NOMO-1 treated with DMSO at 0.1 percent for 48 hours (cell line): ENCODE data around the gene AHCYL2.
"Not testable (repeated sequence)": the region's sequence is repeated elsewhere in the genome, so short reads cannot be mapped to it uniquely, and the experiment has no call there.

Source experiments
- DNase-seq: peaks from one replicate; lab custom pipeline; 2025; ENCODE audit not compliant: unreplicated experiment; lab: John Stamatoyannopoulos, UW

The AHCYL2 gene

DNA sequence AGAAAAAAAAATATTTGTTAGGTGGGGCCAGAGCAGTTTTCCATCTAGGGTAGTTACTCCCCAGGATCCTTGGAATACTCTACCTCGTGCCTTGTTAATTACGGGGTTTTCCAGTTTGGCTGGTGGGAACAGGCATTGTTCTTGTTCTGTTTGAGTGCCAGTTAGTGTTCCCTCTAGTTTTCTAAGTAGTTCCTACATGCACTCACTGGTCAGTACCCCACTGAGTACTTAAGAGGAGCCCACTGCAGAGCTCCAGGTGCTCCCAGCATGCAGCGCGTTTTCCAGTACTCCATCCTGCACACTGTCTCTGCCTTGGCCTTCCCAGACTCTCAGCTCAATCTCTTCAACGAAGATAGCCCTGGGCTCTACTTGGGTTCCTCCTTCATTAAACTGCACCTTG lies 58.0 kb downstream of the AHCYL2 start:
- no peak for DNase-seq

DNA sequence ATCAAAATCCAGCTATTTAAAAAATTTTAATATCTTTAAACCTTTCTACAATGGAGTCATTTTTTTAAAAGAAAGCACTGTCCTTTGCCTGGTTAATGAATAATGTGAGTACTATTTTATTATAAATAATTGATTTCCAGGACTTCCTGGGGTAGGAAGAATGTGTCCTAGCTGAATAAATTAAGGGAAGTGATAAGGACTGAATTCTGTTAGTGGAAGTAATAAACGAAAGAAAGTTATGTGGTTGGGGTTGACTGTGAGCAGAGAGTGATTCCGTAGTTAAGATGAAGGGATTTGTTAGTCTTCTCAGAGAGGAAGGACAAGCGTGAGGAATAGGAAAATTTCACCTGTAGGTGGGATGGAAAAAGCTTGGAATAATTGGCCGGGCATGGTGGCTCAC lies 59.1 kb downstream of the AHCYL2 start:
- no peak for DNase-seq

DNA sequence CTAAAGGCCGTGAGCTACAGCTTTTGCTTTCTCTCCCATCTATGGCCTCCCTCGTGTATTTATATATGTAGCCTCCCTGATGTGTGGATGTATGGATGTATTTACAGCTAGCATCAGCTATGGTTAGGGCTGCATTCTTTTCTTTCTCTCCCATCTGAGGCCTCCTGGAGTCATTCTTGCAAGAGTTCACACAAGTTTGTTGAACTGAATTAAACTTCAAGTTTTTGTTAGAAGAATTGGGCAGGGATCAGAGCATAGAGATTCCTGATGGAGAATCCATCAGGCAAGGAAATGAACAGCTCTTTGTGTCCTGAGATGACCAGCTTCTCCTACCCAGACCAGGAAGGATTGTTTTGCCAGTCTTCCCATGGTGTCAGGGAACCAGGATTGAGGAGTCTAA lies 60.3 kb downstream of the AHCYL2 start:
- DNase-seq, result no peak

DNA sequence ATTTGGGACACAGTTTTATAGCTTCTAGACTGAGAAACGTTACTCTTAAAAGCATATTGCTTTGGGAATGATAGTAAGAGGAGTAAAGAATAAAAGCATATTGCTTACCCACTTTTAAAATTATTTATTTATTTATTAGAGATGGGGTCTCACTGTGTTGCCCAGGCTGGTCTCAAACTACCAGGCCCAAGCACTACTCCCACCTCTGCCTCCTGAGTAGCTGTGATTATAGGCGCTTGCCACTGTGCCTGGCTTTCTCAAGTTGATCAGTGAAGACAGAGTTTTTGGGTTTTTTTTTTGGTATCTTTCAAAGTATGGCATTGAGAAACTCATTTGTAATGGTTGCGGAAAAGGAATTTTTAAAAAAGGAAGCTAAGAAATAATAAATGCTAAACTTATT lies 68.0 kb downstream of the AHCYL2 start:
- DNase-seq, result no peak

DNA sequence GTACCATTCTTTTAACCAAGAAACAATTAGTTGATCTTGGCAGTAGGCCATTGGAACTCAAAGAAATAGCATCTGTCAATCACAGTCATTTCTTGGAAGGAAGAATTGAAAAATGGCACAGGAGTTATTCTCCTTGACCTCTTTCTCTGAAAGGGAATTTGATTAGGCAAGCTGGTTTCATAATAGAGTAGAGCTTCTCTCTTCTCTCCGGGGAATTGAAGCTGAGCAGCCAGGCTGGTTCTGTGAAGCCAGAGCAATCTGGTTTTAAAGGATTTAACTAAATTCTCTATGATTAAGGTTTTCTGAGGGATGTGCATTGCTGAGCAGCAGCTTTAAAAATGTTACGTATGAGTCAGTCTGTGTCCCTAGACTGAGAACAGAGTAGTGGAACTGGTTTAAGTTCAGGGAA lies 70.2 kb downstream of the AHCYL2 start:
- no peak for DNase-seq

DNA sequence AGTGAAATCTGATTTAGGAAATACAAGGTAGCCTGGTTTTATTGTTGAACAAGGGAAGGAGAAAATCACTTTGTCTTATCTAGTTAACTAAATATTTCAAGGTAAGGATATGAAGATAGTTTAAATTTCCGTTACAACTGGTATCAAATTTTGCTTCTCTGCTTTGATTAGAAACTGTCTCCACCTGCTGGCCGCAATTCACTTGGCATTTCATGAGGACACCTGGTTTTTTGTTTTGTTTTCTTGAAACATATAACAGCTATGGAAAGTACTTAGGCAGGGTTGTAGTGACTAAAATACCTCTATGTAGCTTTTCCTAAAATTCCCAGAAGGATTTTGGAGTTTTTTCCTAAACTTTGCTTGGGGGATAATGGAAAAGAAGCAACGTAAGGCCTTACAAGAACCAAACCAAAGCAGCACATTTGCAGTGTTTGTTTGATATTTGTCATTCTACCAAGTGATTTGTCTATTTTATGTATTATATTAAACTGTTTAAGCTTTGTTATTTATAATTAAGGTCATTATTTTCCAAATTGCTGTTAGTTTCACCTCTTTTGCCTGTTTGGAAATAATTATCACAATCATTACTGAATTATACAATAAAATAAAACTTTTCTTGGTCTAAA lies 73.6 kb downstream of the AHCYL2 start:
- DNase-seq, result no peak

DNA sequence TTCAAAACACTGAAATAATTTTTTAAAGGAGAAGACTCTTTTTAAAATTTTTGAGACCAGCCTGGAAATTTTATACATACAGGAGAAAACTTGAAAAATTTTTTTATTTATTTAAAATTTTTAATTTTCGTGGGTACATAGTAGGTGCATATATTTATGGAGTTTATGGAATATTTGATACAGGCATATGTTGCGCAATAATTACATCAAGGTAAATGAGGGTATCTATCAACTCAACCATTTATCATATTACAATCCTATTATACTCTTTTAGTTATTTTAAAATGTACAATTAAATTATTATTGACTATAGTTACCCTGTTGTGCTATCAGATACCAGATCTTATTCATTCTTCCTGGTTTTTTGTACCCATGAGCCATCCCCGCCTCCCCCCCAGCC lies 75.1 kb downstream of the AHCYL2 start:
- DNase-seq, result no peak

DNA sequence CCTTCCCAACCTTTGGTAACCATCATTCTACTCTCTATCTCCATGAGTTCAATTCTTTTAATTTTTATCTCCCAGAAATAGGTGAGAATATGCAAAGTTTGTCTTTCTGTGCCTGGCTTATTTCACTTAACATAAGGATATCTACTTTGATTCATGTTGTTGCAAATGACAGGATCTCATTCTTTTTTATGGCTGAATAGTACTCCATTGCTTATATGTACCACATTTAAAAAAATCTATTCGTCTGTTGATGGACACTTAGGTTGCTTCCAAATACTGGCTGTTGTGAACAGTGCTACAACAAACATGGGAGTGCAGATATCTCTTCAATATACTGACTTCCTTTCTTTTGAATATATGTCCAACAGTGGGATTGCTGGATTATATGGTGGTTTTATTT lies 75.5 kb downstream of the AHCYL2 start:
- not testable (repeated sequence) for DNase-seq

DNA sequence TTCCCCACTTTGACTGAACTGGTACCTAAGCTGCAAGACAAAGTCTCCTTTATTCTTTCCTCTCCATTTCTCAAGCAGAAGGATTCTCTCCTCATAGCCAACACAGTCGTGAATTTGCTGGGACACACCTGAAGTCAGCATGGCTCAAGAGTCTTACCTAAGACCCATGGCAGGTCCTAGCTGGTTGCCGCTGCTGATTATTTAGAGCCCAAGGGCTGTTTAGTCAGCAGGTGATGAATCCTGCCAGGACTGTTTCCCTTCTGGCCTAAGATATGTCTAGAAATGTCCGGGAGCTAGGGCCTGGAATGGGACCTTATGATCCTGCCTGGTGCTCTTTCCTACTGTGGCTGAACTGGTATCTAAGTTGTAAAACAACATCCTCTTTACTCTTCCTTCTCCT lies 82.8 kb downstream of the AHCYL2 start:
- DNase-seq, result no peak

DNA sequence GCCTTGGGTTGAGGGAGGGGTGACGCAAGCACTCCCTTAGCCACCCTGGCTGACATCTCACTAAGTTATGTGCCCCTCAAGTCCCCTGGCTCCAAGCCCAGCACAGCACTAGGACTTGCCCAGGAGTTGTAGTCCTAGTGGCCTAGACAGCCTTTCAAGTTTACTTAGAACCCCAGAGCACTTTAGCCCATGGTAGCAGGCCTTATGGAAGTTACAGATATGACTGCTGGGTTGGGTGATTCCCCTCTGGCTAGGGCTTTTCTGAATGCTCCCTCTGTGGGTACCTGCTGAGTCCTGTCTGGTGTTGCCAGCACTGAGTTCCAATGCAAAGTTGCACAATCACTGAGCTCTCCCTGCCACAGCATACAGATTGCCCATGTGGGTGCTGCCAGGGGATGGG lies 83.2 kb downstream of the AHCYL2 start:
- no peak for DNase-seq

DNA sequence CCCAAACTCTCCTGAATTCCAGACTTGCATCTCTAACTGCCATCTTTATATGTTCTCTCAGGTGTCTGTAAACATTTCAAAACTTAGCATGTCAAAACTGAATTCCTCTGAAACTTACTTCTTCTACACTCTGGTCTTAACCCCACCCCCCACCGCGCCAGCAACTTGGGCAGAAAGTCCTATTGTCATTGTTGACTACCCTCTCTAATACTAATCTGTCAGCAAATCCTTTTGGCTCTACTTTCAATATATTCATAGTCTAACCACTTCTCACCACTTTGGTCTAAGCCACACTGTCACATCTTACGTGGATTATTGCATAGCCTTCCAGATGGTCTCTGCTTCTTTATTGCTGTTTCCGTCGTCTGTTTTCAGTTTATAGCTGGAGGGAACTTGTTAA lies 86.6 kb downstream of the AHCYL2 start:
- DNase-seq, result no peak

DNA sequence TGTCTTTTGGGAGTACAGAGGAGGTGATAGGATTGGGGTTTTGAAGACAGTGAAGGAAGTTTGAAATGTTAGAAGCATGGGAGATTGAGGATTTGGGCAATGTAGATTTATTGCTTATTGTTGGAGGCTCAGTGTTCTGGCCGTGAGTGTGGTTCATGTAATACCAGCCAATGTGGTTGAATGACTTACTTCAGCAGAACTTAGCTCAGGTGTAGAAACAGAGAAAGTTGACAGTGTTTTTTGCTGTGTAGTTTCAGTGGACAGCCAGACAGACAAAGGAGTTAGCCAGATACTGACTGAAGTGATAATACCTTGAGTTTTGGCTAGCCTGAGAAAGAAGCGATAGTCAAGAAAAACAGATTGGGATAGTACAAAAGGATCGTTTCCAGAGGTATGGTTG lies 88.5 kb downstream of the AHCYL2 start:
- DNase-seq, result no peak

DNA sequence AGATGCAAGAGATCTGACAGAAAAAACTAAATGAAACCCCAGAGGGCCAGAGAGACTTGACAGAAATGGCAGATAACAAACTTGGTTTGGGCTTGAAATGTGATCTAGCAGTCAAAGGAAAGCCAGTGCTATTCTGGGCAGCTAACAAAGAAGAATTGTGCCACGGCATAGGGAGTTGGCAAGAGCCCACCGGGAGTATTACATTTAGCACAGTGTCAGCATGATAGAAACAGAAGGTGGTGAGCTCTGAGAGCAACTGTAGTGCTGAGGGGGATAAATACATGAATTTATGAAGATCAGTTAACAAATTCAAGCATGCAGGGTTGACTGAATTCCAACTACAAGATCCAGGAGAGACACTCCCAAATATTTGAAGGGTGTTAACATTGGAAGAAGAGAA lies 91.1 kb downstream of the AHCYL2 start:
- DNase-seq, result no peak

DNA sequence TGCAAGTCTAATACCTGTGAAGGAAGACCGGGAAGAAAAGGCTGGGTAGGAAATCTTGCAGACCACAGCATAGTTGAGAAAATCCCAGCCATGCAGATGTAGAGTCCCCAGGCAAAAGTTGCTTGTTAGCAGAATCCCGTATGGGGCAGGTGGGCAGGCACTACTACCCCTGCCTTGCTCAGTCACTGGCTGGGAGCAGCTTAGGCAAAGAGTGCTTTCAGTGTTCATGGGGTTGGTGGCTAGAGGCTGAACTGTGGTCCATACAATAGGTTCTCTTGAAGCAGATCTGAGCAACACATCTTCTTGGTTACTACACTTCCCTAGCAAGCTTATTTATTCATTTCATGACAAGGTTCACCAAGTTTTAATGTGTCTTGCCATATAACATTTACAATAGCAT lies 92.6 kb downstream of the AHCYL2 start:
- no peak for DNase-seq

DNA sequence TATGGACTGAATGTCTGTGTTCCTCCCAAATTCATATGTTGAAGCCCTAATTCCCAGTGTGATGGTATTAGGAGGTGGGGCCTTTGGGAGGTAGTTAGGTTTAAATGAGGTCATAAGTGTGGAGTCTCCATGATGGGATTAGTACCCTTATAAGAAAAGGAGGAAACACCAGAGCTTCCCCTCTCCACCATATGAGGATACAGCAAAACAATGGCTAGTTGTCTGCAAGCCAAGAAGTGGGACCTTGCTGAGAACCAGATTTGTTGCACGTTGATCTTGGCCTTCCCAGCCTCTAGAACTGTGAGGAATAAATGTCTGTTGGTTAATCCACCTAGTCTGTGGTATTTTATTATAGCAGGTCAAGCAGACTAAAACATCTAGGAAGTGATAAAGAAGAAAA lies 102.2 kb downstream of the AHCYL2 start:
- DNase-seq, result no peak

DNA sequence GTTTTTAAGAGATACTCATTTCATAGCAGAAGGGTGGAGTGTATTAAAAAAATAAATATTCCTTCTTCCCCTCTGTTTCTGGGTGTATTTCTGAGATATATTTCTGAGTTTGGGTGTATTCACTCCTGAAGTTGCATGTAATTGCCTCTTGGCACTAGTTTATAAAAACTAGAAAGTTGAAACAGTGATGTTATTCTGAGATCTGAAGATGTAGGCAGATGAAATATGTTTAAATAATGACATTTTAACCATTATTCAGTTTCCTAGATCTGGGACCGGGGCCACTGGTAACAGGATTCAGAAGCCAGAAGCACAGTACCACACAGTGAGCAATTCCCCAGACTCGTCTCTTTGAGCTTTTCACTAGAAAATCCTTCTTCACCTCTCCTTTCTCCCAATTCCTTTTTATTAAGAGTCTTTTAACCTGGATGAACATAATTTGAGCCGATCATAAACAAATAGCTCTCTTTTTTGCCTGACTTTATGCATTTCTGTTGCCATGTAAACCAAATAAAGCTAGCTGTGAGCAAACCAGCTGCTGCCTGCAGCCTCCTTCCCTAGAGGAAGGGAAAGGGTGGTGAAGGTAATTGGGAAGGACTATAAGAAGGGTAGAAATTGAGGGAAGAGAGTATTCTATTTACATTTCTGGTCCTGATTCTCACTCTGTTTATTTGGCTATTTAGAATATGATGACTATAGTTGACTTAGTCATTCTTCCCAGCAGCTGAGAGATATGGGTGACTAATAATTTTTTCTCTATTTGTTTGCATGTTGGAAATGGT lies 107.6 kb downstream of the AHCYL2 start:
- DNase-seq, result no peak

DNA sequence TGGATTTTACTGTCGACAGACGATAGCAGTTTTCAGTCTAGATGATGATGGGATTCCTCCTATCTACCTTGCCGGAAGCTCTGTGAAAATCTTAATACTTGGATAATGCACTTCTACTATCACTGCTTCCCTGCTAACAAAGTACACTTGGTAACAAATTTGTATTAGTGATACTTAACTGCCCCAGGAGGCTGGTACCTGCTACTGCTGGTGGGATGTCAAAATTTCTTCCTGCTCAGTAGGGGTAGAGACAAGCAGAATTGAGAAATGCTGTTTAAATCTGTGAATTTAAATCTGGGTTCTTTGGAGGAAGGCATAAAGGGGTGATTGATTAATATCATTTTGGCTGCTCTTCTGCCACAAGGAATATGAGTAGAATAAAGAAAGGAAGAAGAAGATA lies 109.6 kb downstream of the AHCYL2 start:
- no peak for DNase-seq

DNA sequence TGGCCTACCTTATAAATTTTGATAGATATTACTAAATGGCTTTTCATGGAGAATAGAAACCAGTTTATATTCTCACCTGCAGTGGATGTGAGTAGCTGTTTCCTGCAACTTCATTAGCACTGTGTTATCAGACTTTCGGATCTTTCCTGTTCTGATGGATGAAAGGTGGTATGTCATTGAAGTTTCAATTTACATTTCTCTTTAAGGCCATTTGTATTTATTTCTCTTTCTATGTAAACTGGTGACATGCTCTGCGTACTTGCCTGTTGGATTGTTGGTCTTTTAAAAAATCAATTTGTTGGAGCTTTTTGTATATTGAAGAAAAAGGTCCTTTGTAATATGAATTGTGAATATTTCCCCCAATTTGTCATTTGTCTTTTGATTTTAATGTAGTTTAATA lies 113.6 kb downstream of the AHCYL2 start:
- no peak for DNase-seq

DNA sequence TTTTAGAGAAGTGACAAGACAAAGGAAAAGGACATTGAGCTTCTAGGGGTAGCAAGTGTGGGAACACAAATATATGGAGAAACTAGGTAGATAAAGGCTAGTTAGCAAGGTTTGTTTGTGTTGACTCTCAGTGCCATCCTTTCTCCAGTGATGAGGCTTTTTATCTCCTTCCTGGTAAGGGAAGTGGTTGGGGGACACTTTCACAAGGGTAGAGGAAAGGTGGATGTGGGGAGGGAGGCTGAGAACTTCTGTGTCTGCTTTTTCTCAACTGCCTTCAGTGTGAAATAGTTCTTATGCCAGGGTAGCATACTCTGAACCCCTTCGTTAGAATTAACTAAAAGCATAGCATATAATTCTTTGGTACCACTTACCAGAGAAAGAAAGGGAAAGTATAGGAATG lies 116.4 kb downstream of the AHCYL2 start:
- DNase-seq, result no peak

DNA sequence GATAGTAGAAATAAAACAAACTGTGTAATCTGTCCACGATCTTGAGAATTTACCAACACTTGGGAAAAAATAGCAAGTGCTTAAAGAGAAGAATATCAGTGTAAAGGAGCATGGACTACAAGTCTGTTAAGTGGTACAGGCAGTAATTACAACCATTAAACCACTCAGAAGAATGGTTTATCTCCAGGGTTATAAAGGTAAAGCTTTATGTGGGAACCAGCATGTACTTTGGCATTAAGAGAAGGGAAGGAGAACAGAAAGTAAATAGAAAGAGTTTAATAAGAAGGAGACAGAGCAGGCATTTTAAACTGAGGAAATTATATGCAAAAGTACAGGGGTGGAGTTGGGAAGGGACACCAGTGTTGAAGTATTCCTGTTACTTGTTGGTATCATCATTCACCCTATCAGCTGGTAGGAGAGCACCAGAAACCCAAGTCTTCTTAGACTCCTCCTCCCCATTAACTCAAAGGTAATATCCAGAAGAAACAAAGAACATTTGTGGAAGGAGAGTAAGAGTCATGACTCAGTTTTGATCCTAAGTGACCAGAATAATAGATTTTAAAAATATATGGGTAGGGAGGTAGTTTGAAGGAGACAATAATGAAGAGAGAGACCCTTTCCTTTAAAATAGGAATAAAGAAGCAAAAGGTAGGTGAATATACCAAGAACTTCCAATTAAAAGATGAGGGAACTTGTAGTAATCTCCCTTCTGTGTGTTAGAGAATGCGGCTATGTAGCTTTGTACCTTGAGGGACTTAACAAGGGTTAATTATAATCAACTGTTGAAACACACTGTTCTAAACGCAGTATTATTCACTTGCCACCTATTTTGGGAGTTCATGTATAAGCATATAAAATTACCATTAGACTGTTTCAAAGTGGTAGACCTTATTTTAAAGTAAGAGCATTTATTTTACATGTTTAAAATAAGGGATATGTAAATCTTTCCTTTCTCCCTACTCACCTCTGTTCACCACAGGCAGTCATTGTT lies 117.3 kb downstream of the AHCYL2 start:
- DNase-seq, result no peak

DNA sequence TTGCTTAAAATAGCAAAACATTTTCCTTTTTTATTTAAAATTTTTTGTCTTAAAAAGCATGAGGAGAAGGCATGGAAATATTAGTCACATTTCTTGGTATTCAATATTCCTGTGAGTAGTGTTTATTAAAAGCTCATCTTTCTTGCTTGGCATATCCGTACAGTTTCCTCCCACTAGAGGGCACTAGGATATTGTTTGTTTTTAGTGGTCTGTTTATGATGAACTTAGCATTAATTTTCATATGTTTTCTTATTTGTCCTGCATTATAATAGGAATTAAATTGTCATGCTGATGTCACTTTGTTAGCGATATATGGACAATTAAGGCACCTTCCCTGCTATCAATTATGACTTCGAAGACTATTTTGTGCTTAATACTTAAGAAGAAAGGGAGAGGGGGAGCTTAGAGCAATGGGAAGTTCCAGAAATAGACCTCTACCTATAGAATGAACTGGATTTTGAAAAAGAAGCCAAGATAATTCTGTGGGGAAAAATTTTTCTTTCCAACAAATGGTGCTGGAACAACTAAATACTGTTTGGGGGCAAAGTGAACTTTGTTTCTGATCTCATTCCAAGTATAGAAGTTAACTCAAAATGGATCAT lies 118.4 kb downstream of the AHCYL2 start:
- peak; percentile 9 for DNase-seq
